ENCODE results near the gene VASP. TPM values are rescaled to one million over a fixed set of nuclear protein-coding genes. Genes with fewer than 3 reads are reported as not detected.
A peak's percentile ranks its signal among the peaks of the same experiment; 100 is the strongest.

Gene VASP
- total and polyA plus RNA-seq, 2 donors (not counting 1 experiment from before 2014, with no cell fraction given), result 79.5 to 108 TPM

GRCh38 chr19:45467115-45467455 lies 40.2 kb upstream of the VASP start:
- Mint-ChIP-seq H3K27ac (peak overlapping the region; percentile 95), H3K27me3 (peaks cover 11% of the 10 kb centered on the region), H3K9me3 (ENCODE audit: insufficient read depth) (no peaks in the 10 kb centered on the region), H3K4me1 (peaks cover 39% of the 10 kb centered on the region), H3K4me3 (peak overlapping the region; percentile 92)
- Histone ChIP-seq H3K9ac (ENCODE audit: low read length) (peak overlapping the region; percentile 99), H3K27ac (ENCODE audit: low read length in 2 of 2) (peak overlapping the region; percentile 96 to 100), H3K27me3 (replicated peaks in 1 of 4; ENCODE audit: control extremely low read depth in 1 of 4, control insufficient read depth in 3 of 4, insufficient read depth in 4 of 4, low read length in 3 of 4) (peaks cover 0 to 16% (median 6%) of the 10 kb centered on the region in 4 experiments), H3K4me2 (replicated peaks; ENCODE audit: low read depth, low read length, poor library complexity, severe bottlenecking) (peak overlapping the region; percentile 93), H4K20me1 (ENCODE audit: control insufficient read depth, insufficient read depth, low read length, poor library complexity, severe bottlenecking) (peaks cover 41% of the 10 kb centered on the region), H3K79me2 (ENCODE audit: control insufficient read depth, insufficient read depth, low read length) (no peaks in the 10 kb centered on the region), H2AFZ (ENCODE audit: insufficient read depth, low read depth, low read length, poor library complexity, severe bottlenecking) (peak overlapping the region; percentile 86), H3K4me3 (ENCODE audit: control extremely low read depth in 1 of 5, extremely low read depth in 1 of 5, insufficient read depth in 1 of 5, low read depth in 2 of 5, low read length in 4 of 5) (peak overlapping the region; percentile 44 to 100 (median 95)), H3K4me1 (ENCODE audit: control insufficient read depth in 2 of 2, insufficient read depth in 2 of 2, low read length in 2 of 2) (peaks cover 29 to 52% of the 10 kb centered on the region in 2 donors), H3K9me3 (ENCODE audit: control extremely low read depth in 1 of 3, control insufficient read depth in 2 of 3, insufficient read depth in 1 of 3, low read length in 2 of 3) (no peaks in the 10 kb centered on the region), H3K36me3 (replicated peaks in 1 of 2; ENCODE audit: control extremely low read depth in 1 of 2, control insufficient read depth in 1 of 2, extremely low read depth in 1 of 2, insufficient read depth in 2 of 2, low read length in 1 of 2) (no peaks in the 10 kb centered on the region)
- ATAC-seq (ENCODE audit: low read depth), result no peak
- CTCF ChIA-PET, result interaction anchor here (0.8 to 7.3 kb wide), 9 partner anchors 8 to 175 kb away, joined by 3 to 98 read pairs (median 7); no protein-coding TSS in a partner anchor
- DNase-seq, result no peak
- intact Hi-C loops (cut with micrococcal nuclease), result loop anchor here (1.0 kb wide), 2 partner anchors 16 to 24 kb away; no protein-coding TSS in a partner anchor
- TF ChIP-seq EZH2 (IDR thresholded peaks at IDR 0.05; ENCODE audit: borderline replicate concordance, insufficient read depth, low read depth, low read length, poor library complexity, severe bottlenecking) (no peak), CTCF (IDR thresholded peaks at IDR 0.05) (no peak)
- 3% methylated on average over 10 of the region's 11 CpGs for WGBS (ENCODE audit: insufficient coverage)
- POLR2A ChIA-PET, result interaction anchor here (0.6 to 4.2 kb wide), 8 partner anchors 10 to 225 kb away, joined by 3 to 45 read pairs (median 6); partner anchors contain the start of genes QPCTL and SNRPD2

- H3K9ac ChIP-seq (ENCODE audit: low read length), result peak within 1 kb of the TSS; percentile 99
- TF ChIP-seq EZH2 (IDR thresholded peaks at IDR 0.05; ENCODE audit: borderline replicate concordance, insufficient read depth, low read depth, low read length, poor library complexity, severe bottlenecking), result no peak
- no peak for TF ChIP-seq CTCF (IDR thresholded peaks at IDR 0.05)
- ATAC-seq (ENCODE audit: low read depth), result peak; percentile 31
- Mint-ChIP-seq H3K27me3 (peaks cover 13% of the 10 kb centered on the region), H3K27ac (peak within 1 kb of the TSS; percentile 95), H3K4me1 (peaks cover 45% of the 10 kb centered on the region), H3K9me3 (ENCODE audit: insufficient read depth) (no peaks in the 10 kb centered on the region), H3K4me3 (peak within 1 kb of the TSS; percentile 92)
- peak; percentile 99 for DNase-seq
- H2AFZ ChIP-seq (ENCODE audit: insufficient read depth, low read depth, low read length, poor library complexity, severe bottlenecking), result peak within 1 kb of the TSS; percentile 86
- intact Hi-C loops (cut with micrococcal nuclease), result loop anchor here (1.0 to 2.0 kb wide), 3 partner anchors 16 to 24 kb away; no protein-coding TSS in a partner anchor
- H3K4me1 ChIP-seq (ENCODE audit: control insufficient read depth in 2 of 2, insufficient read depth in 2 of 2, low read length in 2 of 2), result peaks cover 33 to 52% of the 10 kb centered on the region in 2 donors
- H3K4me2 ChIP-seq (replicated peaks; ENCODE audit: low read depth, low read length, poor library complexity, severe bottlenecking), result peak within 1 kb of the TSS; percentile 93
- POLR2A ChIA-PET, result interaction anchor here (0.6 to 4.2 kb wide), 13 partner anchors 10 to 1714 kb away, joined by 3 to 45 read pairs (median 6); partner anchors contain the start of genes ERCC1, QPCTL and SNRPD2
- under 1% methylated on average over 50 of the region's 56 CpGs for WGBS (ENCODE audit: insufficient coverage)
- CTCF ChIA-PET, result interaction anchor here (0.8 to 7.3 kb wide), 9 partner anchors 9 to 174 kb away, joined by 3 to 98 read pairs (median 7); no protein-coding TSS in a partner anchor
- H3K27ac ChIP-seq (ENCODE audit: low read length in 2 of 2), result peak within 1 kb of the TSS; percentile 96 to 100
- peak within 1 kb of the TSS; percentile 68 to 100 (median 95) for H3K4me3 ChIP-seq (ENCODE audit: control extremely low read depth in 1 of 5, extremely low read depth in 1 of 5, insufficient read depth in 1 of 5, low read depth in 2 of 5, low read length in 4 of 5)
- H3K79me2 ChIP-seq (ENCODE audit: control insufficient read depth, insufficient read depth, low read length), result no peaks in the 10 kb centered on the region
- H4K20me1 ChIP-seq (ENCODE audit: control insufficient read depth, insufficient read depth, low read length, poor library complexity, severe bottlenecking), result peaks cover 45% of the 10 kb centered on the region
- peaks cover 0 to 20% (median 9%) of the 10 kb centered on the region in 4 experiments for H3K27me3 ChIP-seq (replicated peaks in 1 of 4; ENCODE audit: control extremely low read depth in 1 of 4, control insufficient read depth in 3 of 4, insufficient read depth in 4 of 4, low read length in 3 of 4)
- no peaks in the 10 kb centered on the region for H3K36me3 ChIP-seq (replicated peaks in 1 of 2; ENCODE audit: control extremely low read depth in 1 of 2, control insufficient read depth in 1 of 2, extremely low read depth in 1 of 2, insufficient read depth in 2 of 2, low read length in 1 of 2)
- H3K9me3 ChIP-seq (ENCODE audit: control extremely low read depth in 1 of 3, control insufficient read depth in 2 of 3, insufficient read depth in 1 of 3, low read length in 2 of 3), result no peaks in the 10 kb centered on the region
These were observed 39.7 kb upstream of the VASP start, which contains the start of gene FOSB for GRCh38 chr19:45467456-45468158. TSS of gene FOSB (plus strand) at chr19:45467996. CDS start at chr19:45468587, 591 bp downstream.
